ENCODE data around the gene TLX2. TPM values are rescaled to one million over a fixed set of nuclear protein-coding genes. Genes with fewer than 3 reads are reported as not detected.

TLX2 gene
- total RNA-seq, 1 experiment from 2014 or later, result 3.1 TPM

DNA sequence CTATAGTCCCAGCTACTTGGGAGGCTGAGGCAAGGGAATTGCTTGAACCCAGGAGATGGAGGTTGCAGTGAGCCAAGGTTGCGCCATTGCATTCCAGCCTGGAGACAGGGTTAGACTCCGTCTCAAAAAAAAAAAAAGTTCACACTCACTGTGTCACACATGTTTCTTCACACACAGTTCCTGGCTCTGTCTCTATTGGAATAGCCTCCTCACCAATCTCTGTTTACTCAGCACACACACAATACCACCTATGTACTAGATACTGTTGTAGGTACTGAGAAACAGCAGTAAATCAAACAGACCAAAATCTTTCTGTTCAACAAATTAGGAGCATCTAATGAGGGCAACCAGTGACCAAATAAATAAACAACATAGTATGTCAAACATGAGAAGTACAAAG lies 28.1 kb upstream of the TLX2 start:
- Histone ChIP-seq H3K9me3 (ENCODE audit: low read length) (no peaks in the 10 kb centered on the region), H3K79me2 (ENCODE audit: low read length) (peaks cover 30% of the 10 kb centered on the region), H2AFZ (ENCODE audit: low read length) (no peak overlapping the region), H3K9me2 (replicated peaks; ENCODE audit: low read length) (no peaks in the 10 kb centered on the region), H3F3A (ENCODE audit: low read length, unreplicated experiment) (no peaks in the 10 kb centered on the region), H3K4me1 (ENCODE audit: insufficient read depth, low read length) (peaks cover 20% of the 10 kb centered on the region), H4K20me1 (ENCODE audit: low read length) (no peaks in the 10 kb centered on the region), H3K4me2 (ENCODE audit: low read length) (no peak overlapping the region), H3K27me3 (ENCODE audit: low read length) (no peaks in the 10 kb centered on the region), H3K4me3 (ENCODE audit: low read length) (no peak overlapping the region), H3K36me3 (ENCODE audit: low read depth, low read length) (peaks cover 4% of the 10 kb centered on the region; the same call in 1 of the 2 replicates), H3K9ac (ENCODE audit: low read length) (no peak overlapping the region), H3K27ac (ENCODE audit: low read length) (no peak overlapping the region)
- ChIA-PET POLR2A (ENCODE audit: unreplicated experiment) (no interaction called here), CTCF (no interaction called here)
- BruUV-seq (replicated peaks), result no TSS peak
- intact Hi-C loops (cut with micrococcal nuclease), result no loop called here
- DNase-seq (no peak), ATAC-seq (no peak)
- TF ChIP-seq, protein P1, sequence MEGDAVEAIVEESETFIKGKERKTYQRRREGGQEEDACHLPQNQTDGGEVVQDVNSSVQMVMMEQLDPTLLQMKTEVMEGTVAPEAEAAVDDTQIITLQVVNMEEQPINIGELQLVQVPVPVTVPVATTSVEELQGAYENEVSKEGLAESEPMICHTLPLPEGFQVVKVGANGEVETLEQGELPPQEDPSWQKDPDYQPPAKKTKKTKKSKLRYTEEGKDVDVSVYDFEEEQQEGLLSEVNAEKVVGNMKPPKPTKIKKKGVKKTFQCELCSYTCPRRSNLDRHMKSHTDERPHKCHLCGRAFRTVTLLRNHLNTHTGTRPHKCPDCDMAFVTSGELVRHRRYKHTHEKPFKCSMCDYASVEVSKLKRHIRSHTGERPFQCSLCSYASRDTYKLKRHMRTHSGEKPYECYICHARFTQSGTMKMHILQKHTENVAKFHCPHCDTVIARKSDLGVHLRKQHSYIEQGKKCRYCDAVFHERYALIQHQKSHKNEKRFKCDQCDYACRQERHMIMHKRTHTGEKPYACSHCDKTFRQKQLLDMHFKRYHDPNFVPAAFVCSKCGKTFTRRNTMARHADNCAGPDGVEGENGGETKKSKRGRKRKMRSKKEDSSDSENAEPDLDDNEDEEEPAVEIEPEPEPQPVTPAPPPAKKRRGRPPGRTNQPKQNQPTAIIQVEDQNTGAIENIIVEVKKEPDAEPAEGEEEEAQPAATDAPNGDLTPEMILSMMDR (conservative IDR thresholded peaks at IDR 0.05; ENCODE audit: low read depth, low read length), result no peak
- TF ChIP-seq EZH2 (IDR thresholded peaks at IDR 0.05; ENCODE audit: low read length, unreplicated experiment) (no peak), EZH2phosphoT487 (IDR thresholded peaks at IDR 0.05; ENCODE audit: borderline replicate concordance, low read length) (no peak)

DNA sequence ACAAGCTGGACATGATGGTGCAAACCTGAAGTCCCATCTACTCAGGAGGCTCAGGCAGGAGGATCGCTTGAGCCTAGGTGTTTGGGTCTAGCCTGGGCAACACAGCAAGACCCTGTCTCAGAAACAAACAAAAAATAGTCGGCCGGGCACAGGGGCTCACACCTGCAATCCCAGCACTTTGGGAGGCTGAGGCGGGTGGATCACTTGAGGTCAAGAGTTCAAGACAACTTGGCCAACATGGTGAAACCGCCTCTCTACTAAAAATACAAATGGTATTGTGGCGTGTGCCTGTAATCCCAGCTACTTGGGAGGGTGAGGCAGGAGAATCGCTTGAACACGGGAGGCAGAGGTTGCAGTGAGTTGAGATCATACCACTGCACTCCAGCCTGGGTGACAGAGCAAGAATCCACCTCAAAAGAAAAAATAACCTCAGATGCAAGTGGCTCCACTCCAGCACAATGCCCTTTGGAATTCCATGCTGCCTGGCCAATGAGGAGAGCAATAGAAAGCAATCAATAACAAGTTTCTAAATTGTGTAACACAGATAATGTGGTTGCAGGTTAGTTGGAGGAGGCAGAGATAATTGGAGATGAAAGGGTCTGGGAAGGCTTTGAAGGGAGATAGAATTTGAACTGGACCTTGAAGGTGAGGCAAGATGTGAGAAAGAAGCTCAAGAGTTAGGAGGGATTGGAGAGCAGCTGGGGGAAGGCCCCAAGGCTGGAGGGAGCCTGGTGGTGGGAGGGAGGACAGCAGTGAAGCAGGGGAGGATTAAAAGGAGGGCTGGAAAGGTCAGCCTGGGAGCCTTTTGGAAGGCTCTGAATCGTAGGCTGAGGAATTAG lies 25.4 kb upstream of the TLX2 start:
- Histone ChIP-seq H3K79me2 (ENCODE audit: low read length) (peaks cover 7% of the 10 kb centered on the region), H3K9ac (ENCODE audit: low read length) (no peak overlapping the region), H4K20me1 (ENCODE audit: low read length) (no peaks in the 10 kb centered on the region), H2AFZ (ENCODE audit: low read length) (no peak overlapping the region), H3K4me1 (ENCODE audit: insufficient read depth, low read length) (peaks cover 11% of the 10 kb centered on the region), H3K36me3 (ENCODE audit: low read depth, low read length) (peaks cover 22% of the 10 kb centered on the region), H3K27ac (ENCODE audit: low read length) (no peak overlapping the region), H3F3A (ENCODE audit: low read length, unreplicated experiment) (no peaks in the 10 kb centered on the region), H3K27me3 (ENCODE audit: low read length) (no peaks in the 10 kb centered on the region), H3K4me3 (ENCODE audit: low read length) (no peak overlapping the region), H3K9me3 (ENCODE audit: low read length) (no peaks in the 10 kb centered on the region), H3K4me2 (ENCODE audit: low read length) (no peak overlapping the region), H3K9me2 (replicated peaks; ENCODE audit: low read length) (no peaks in the 10 kb centered on the region)
- DNase-seq, result no peak
- no TSS peak for BruUV-seq (replicated peaks)
- TF ChIP-seq EZH2phosphoT487 (IDR thresholded peaks at IDR 0.05; ENCODE audit: borderline replicate concordance, low read length), result no peak
- TF ChIP-seq EZH2 (IDR thresholded peaks at IDR 0.05; ENCODE audit: low read length, unreplicated experiment), result no peak
- TF ChIP-seq, protein P1 (conservative IDR thresholded peaks at IDR 0.05; ENCODE audit: low read depth, low read length), result no peak
- CTCF ChIA-PET, result no interaction called here
- intact Hi-C loops (cut with micrococcal nuclease), result no loop called here
- POLR2A ChIA-PET (ENCODE audit: unreplicated experiment), result no interaction called here
- no peak for ATAC-seq

DNA sequence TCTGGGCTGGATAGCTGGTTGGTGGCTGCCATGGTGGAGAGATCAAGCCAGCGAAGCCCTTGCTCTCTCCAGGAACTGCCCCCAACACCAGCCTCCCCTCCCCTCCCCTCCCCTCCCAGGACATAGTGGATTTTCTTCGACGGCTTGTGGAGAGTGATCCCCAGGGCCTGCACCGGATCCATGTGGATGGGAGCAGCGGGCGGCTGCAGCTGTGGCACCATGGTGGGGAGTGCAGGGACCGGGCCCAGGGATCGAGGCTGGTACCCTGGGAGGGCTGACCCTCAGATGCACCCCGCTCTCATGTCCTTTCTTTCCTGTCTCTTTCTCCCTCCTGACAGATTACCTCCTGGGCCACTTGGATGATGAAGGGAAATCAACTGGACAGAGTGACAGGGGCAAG lies 24.3 kb upstream of the TLX2 start:
- Histone ChIP-seq H3K9ac (ENCODE audit: low read length) (no peak overlapping the region), H3K9me3 (ENCODE audit: low read length) (no peaks in the 10 kb centered on the region), H3K4me2 (ENCODE audit: low read length) (no peak overlapping the region), H3K4me1 (ENCODE audit: insufficient read depth, low read length) (peaks cover 9% of the 10 kb centered on the region), H3K9me2 (replicated peaks; ENCODE audit: low read length) (no peaks in the 10 kb centered on the region), H3K36me3 (ENCODE audit: low read depth, low read length) (peaks cover 28% of the 10 kb centered on the region), H3K27ac (ENCODE audit: low read length) (no peak overlapping the region), H2AFZ (ENCODE audit: low read length) (no peak overlapping the region), H3K27me3 (ENCODE audit: low read length) (no peaks in the 10 kb centered on the region), H3F3A (ENCODE audit: low read length, unreplicated experiment) (no peaks in the 10 kb centered on the region), H4K20me1 (ENCODE audit: low read length) (no peaks in the 10 kb centered on the region), H3K4me3 (ENCODE audit: low read length) (no peak overlapping the region), H3K79me2 (ENCODE audit: low read length) (no peaks in the 10 kb centered on the region)
- DNase-seq (no peak), ATAC-seq (no peak)
- ChIA-PET CTCF (no interaction called here), POLR2A (ENCODE audit: unreplicated experiment) (no interaction called here)
- TF ChIP-seq, protein P1 (conservative IDR thresholded peaks at IDR 0.05; ENCODE audit: low read depth, low read length), result no peak
- TF ChIP-seq EZH2phosphoT487 (IDR thresholded peaks at IDR 0.05; ENCODE audit: borderline replicate concordance, low read length) (no peak), EZH2 (IDR thresholded peaks at IDR 0.05; ENCODE audit: low read length, unreplicated experiment) (no peak)
- intact Hi-C loops (cut with micrococcal nuclease), result no loop called here
- BruUV-seq (replicated peaks), result no TSS peak
